ENCODE data around the gene CLSTN2.

CLSTN2 gene

DNA sequence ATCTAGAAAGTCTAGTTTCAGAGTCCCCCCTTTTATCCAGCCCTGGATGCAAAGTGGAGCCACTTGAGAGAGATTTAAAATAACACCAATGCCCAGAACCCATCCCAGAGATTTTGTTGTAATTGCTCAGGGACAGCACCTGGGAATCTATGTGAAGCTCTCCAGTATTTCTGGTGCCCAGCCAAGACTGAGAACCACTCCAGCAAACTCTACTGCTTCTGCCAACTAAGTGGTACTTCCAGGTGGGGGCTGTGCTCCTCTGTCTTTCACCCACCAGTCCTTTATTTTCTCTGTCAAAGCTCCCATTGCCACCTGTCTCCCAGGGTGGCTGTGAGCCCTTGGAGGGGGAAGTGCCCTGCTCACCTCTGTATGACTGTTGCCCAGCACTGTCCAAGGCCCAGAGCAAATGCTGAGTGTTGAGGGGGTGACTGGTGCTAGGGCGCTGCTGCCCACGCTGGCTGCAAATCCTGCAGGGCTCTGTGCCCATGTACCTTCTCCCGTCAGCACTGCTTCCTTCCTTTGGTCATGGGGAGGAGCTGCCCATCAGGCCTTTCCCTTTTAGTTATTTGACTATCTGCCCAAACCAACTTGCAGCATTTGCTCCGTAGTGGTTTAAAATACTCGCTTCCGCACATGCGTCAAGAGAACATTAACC lies 9.4 kb downstream of the CLSTN2 start:
- DNase-seq: no peak

DNA sequence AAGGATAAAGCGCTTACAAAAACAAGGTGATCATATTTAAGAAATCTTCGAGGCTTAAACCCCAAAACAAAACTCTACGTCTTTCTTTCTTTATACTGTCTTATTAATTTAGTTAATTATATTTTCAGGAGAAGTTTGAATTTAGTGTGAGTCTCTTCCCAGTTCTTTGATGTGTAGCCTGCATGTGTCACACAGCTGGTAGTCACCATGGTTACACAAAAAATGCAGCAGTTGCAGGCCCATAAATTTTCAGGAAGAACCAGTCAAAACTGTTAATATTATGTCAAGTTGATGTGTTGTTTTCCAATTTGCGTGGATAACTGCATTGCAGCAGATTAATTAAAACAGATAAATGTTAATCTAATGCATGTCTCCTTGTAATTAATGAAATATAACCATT lies 10.4 kb downstream of the CLSTN2 start:
- no peak for DNase-seq

DNA sequence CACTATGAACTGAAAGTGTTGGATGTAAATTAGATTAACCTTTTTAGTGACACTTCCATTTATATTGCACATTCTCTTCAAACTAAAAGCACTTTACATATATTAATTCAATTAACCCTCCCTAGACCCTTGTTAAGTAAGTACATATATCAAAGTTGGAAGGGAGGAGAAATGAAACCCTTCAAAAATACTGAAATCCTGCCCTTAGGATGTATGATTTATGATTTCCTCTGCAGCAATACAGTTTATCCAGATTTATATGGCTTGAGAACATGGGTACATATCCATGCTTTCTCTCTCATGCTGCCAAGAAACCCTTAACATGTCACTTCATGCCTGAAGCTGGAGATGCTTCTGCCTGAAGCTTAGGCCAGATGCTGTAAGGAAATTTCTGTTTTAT lies 11.0 kb downstream of the CLSTN2 start:
- no peak for DNase-seq

DNA sequence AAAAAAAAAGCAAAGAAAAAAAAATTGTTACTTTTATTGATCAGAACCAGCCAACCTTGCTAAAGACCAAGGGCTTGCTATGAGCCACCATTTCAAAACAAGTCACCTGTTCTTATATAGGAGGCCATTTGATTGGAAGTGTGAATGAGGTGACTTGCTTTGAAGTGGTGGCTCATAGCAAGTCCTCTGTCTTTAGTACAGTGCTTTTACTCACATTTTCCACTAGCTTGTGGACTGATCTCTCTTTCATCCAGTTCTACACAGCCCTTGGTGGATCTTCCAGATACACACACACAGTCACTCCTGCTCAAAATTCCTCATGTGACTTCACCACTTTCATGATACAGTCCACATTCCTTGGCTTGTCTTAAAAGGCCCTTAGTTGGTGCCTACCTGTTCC lies 13.5 kb downstream of the CLSTN2 start:
- DNase-seq: no peak

DNA sequence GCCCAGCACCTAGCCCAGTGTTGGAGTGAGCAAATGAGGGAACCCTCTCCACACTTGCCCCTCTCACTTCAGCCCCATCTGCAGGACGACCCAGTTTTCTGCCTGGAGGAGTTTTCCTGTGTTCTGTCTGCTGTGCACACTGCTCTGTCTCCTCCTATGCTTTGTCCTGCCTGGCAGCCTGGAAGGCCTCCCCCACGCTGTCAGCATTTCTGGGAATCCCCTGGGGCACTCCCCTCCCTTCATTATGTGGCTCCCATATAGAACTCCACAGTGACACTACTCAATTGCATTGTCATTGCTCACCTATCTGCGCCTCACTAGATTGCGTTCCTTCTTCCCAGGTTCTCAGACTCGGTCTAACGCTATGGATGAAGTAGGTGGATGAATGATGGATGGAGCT lies 13.9 kb downstream of the CLSTN2 start:
- no peak for DNase-seq

DNA sequence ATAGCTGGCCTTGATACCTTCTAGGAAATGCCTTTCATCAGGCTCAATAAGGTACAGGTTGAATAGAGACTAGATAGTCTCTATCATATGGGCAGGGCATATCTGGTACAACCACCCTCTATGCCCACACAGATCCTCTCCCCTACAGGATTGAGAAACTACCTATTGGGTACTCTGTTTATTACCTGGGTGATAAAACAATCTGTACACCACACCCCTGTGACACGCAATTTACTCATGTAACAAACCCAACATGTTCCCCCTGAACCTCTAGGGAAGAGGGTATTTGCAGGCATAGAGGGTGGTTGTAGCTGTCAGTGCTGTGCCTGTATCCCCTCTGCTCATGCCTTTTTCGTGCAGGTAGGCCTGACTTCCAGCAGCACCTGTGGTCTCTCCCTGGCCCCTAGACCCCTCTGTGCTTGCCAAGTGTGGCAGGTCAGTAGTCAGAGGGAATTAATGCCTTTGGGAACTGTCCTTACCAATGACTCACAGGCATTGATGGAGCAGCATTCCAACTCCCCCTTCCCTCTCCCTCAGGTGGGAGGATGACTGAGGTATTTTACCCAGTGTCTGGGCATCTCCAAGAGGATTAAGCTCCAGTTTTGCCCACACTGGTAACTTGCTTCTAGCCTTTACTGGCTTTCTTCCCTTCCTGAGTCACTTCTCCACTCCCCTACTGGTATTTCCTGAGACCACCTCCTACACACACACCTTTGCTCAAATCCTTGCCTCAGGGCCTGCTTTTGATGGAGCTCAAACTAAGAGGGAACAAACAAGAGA lies 18.3 kb downstream of the CLSTN2 start:
- DNase-seq: no peak

DNA sequence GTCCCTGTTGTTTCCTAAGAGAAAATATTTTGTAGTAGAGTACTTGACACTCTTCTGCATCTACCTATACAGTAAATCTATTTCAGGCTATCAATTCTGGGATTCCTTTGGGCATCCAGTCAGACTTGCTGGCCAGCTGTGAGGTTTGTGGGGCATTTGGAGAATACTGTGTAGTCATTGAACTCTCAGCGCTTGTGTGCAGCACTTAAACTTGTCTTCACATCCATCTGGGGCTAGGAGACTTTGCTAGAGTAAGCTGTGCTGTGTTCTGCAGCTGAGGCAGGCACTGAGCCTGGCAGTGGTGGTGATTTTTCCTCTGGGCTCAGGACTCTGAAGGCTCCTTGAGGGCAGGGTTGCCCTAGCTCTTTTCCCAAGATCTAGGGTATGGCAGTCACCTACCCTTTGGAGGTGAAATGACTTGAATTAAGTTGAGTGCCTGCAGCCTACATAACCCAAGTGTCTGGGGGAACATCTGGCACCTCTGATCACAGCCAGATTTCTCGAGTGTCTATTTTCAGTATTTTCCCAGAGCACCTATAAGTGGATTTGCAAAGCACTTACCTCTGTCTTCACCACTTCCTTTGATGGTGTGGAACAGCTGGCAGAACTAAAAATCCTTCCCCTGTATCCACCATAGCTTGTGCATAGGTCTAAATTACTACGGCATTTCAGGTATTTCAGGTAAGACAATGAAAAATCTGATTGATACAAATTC lies 19.3 kb downstream of the CLSTN2 start:
- no peak for DNase-seq

DNA sequence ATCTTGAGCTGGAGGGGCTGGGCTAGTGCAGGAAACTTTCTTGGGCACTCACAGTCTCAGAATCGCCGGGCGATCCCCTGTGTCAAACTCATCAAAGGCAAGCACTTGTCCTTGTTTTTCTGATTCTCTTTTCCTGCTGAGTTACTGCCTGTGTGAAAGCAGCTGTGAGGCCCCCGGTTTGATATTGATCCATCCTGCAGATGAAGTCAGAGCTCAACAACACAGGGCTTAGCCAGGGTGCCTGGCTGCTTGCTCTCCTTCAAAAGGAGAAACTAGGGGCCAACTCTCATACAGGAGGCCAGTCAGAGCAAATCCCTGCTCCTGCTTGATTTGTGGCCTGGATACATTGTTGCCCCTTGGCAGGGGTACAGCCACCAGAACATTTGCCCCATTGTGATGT lies 22.9 kb downstream of the CLSTN2 start:
- no peak for DNase-seq

DNA sequence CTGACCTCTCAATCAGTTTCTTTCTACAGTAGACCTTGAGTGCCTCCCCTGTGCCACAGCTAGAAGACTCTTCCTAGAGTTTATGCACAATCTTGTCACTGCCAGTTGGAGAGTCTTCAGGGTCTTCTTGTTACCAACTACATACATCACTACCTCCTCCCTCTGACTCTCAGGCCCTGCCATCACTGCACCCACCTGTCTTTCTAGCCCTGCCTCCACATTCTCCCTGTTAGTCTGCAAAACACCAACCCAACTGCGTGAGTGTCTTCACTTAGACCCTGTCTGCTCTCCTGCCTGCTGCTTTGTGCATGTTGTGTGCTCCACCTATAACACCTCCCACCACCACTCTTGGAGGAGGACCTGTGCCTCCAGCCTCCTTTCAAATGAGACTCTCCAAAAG lies 34.4 kb downstream of the CLSTN2 start:
- no peak for DNase-seq

DNA sequence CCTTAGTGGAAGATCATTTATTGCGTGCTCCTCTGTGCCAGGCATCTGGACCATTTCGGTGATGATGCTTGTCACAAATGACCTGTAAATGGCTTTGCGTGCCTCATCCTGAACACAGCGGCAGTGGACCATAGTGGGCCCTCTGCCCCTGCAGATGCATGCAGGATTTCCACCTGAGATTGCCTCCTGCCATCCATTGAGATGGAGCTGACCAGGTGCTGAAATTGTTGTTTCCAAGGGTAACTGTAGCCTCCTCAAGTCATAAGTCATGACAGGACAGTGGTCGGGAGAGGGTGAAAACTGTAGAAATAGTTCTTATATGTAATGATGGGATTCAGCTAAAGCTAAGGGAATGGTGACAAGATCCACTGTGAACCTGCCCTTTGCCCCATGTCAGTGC lies 35.5 kb downstream of the CLSTN2 start:
- no peak for DNase-seq

DNA sequence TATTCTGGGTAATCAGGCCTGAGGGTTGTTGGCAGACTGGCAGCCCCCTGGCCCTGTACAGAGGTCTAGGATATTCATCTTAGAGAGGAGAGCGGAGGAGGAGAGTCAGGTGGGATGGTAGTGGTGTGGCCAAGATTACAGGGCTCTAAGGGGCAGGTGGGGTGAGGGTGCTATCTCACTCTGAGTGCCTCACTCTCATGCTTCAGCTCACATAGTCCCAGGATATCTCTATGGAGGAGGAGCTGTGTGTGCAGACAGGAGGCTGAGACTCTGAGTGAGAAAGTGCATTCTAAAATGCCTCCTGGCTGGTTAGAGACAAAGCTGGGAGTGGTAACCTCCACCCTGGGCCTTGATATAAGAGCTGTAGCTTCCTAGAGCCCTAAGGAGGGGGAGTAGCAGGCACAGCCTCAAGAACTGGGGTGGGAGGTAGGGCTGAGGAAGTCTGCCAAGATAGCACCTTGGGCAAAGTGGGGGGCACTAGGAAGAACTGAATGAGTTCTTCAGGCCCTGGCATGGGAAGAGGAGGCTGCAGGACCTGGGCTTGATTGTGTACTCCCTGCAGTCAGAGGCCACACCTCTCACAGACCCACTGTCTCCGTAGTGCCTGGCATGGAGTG lies 39.9 kb downstream of the CLSTN2 start:
- no peak for DNase-seq

DNA sequence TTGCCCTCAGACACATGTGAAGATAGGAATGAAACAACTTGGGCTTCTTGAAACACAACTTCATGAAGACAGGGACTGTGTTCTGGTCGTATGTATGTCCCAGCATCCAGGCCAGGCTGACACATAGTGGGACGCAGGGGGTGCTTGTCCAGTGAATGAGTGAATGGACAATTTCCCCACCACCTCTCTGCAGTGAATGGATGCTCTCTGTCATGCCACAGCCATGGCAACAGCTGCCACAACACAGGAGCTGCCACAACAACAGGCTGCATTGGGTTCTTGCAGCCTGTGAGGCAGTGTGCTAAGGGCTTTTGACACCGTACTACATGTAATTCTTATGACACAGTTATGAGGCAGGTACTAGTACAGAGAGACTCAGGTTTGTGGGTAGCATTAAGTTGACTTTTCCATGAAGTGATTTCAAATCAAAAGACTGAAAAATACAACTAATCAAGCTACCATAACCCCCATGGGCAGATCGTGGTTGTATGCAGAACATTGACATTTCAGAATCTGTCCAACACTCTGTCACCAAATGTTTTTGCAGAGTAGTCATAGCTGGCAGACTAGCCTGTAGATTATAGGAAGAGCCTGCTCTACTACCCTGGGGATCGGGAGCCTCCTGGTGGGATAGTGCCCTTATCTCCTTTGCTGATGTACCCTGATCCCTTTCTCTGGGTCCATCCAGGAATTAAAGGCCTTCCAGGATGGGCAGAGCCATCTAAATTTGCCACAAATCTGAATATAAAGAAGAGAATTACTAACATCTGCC lies 40.8 kb downstream of the CLSTN2 start:
- DNase-seq: no peak

DNA sequence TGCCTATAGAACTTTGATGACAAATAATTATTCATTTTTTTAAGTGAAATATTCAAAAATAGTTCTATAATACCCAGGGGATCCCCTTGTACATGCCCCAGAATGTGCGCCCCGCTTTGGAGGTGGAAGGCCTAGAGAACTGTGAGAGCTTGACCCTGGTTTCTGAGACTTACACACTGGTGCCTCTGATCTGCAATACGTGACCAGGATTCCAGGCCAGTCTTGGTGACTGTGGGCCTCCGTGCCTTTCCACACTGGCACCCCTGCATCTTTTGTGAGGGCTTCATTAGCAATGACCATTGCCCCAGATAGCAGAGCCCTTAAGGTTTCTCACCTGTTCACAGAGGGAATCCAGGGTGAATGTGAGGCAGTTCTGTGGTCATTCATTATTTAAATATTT lies 44.0 kb downstream of the CLSTN2 start:
- DNase-seq: no peak

DNA sequence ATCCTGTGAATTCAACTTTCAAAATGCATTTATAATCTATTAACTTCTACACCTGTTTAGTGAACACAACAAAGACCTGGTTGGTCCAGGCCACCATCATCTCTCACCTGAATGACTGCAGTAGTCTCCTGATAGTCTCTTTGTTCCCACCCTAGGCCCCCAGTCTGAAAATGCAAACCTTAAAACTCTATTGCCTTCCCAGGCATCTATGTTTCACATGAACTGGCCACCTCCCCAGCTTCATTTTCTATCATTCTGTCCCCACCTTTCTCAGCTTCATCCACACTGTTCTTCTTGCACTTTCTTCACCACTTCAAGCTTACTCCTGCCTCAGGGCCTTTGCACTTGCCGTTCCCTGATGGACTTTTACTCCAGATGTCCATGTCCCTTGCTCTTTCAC lies 45.0 kb downstream of the CLSTN2 start:
- DNase-seq: no peak

DNA sequence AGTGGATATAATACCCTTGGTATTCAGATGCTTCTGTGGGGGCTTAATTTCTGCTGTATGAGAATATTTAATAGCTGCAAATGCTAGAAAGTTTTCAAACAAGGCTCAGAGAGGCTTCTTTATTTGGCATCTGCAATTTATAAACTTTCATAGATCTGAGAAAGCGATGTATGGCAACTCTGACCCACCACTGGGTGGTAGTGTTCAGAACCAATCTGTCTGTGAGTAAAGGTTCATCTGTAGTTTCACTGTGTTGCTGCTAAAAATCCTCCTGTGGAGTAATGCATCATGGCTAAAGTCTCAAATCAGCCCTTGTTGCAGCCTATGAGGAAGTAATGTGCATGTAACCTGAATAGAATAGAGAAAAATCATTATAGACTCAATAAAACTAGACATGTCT lies 47.4 kb downstream of the CLSTN2 start:
- DNase-seq: no peak

DNA sequence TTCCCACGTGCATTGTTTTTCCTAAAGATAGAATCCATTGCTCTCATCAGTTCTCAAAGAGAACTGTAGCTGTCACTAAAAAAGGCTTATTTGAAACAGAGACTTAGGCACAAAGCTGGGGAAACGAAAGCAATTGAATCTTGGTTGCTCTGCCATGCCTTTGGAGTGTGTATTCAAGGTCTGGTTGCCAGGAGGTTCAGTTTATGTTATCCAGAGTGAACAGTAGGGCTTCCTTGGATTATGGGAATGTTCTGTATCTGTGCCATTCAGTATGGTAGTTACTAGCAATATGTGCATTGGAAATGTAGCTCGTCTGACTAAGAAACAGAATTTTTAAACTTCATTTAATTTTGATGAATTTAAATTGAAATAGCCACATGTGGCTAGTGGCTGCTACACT lies 50.6 kb downstream of the CLSTN2 start:
- DNase-seq: no peak

DNA sequence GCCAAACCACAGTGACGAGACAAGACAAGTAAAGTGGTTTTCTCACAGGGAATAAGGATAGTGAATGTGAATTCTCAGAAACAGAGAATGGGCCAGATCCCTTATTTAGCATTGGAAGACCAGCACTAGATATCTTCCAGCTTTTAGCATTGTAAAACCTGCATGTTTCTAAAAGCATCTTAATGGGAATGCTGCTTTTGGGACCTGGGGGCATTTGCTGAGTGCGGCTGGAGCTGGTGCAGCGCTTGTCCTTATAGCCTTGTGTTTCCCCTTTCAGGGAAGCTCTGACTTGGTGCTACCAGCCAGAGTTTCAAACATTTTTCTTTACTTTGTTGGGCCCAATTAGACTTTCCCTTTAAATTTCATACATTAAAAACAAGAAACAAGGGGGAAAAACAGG lies 52.9 kb downstream of the CLSTN2 start:
- DNase-seq: no peak

DNA sequence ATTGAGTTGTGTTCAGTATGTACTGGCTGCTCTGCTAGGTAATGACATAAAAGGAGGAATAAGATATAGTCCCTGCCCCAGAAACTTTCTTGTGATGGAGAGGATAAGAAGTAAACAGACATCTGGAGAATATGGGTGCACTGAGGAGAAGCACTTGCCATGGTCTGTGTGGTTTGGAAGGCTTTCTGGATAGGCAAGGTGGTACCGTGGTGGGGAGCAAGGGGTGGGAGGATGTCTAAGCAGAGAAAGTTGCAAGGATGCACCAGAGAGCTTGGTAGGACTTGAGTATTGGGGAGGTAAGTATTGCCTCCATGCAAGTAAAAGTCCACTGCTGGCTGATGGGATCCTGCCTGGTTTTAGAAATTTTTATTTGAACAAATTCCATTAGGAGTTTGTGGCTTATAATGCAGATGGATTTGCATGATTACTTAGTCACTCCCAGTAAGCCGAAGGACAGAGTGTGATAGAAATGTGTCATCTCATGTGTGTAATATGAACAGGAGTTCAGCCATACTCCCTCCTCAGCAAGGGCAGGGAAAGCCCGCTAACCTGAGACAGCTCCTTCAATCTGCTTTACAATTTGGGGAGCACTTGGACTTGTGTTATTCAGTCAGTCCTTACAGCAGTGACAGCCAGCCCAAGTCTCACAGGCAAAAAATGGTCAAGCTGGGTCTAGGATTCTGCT lies 53.6 kb downstream of the CLSTN2 start:
- no peak for DNase-seq

DNA sequence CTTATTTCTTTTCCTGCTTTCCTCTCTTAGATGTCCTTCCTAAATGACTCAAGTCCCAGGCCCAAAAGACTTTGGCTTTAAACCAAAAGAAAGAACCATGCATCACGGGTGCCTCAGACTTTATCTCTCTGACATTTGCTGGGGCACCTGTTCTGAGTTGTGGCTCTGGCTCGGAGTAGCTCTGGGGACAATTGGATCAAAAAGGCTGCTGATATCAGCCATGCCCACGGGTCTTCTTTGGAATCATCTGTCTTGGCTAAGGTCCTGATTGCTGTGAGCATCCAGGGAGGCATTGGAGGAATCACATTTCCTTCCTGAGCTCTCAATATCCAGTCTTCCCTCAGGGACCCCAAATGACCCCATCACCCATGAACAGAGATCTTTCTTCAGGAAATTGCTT lies 59.9 kb downstream of the CLSTN2 start:
- DNase-seq: no peak

DNA sequence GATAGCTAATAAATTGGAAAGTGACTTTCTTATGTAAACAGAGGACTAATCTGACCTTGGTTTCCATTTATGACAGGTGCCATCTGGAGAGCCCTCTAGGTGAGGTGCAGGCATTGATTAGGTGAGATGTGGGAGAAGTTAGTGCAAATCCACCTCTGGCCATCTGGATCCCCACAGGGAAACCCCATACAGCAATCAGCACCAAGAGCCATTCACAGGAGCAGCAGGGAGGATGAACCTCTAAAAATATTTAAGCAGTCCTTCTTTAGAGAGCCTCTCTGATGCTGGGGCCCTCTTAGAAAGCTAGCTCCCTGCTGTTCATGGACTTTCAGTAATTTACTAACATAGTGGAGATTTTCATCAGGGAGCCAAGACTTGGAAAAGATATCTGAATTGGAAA lies 69.3 kb downstream of the CLSTN2 start:
- DNase-seq: no peak

DNA sequence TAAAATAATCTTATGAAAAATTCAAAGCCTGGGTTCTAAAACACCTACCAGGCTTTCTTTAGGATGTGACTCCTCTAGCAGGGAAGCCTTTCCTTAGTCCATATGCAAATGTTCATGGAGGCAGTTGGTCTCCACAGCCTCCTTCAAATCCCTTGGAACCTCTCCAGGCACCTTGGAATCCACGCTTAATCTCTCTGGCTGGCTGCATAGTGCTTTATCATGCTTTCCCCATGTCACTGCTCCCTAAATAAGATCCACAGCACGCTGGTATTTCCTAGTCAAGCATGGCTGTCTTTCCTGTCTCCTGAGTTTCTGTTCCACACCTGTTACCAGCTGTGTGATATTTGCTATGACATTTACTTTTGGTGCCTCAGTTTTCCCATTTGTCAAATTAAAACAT lies 71.3 kb downstream of the CLSTN2 start:
- DNase-seq: no peak

DNA sequence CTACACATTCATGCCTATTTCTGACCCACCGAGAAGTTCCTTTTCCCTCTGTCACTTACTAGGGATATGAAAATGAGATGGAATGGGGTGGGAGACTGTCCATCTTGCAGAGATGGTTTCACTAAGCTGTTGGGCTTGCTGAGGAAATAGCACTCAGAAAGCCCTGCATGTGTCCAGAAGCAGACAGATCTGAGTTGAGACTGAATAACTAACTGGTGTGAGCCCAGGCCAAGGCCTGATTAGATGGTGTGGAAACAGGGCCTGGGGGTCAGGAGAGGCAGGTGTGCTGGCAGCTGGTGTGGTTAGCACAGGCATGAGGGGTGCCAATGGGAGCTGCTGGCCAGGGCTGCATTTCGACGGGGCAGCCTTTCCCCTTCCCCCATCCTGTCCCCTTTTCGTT lies 72.1 kb downstream of the CLSTN2 start:
- no peak for DNase-seq

All from activated naive CD4-positive, alpha-beta T cell (primary cell).